GM18951 (cell line): ENCODE measurements around the gene TOP3A.
A peak's percentile ranks its signal among the peaks of the same experiment; 100 is the strongest.
"Not testable (repeated sequence)": the region's sequence is repeated elsewhere in the genome, so short reads cannot be mapped to it uniquely, and the experiment has no call there.

Experiments
- POLR2A ChIP-seq: IDR thresholded peaks from 4 replicates; pipeline ENCODE4 v1.6.1; 2011; ENCODE audit warnings: mild to moderate bottlenecking; ENCODE audit not compliant: insufficient read length, insufficient read depth; ENCODE audit errors: extremely low read depth
- in situ Hi-C: fragments of 300-500 bp; cut with MboI; formaldehyde crosslinking; loops from one replicate; pipeline ENCODE4 v1.12.0; 2022; ENCODE audit warnings: low sequenced_read_pairs, mixed read lengths, inconsistent platforms; ENCODE audit not compliant: unreplicated experiment

The TOP3A gene, protein sequence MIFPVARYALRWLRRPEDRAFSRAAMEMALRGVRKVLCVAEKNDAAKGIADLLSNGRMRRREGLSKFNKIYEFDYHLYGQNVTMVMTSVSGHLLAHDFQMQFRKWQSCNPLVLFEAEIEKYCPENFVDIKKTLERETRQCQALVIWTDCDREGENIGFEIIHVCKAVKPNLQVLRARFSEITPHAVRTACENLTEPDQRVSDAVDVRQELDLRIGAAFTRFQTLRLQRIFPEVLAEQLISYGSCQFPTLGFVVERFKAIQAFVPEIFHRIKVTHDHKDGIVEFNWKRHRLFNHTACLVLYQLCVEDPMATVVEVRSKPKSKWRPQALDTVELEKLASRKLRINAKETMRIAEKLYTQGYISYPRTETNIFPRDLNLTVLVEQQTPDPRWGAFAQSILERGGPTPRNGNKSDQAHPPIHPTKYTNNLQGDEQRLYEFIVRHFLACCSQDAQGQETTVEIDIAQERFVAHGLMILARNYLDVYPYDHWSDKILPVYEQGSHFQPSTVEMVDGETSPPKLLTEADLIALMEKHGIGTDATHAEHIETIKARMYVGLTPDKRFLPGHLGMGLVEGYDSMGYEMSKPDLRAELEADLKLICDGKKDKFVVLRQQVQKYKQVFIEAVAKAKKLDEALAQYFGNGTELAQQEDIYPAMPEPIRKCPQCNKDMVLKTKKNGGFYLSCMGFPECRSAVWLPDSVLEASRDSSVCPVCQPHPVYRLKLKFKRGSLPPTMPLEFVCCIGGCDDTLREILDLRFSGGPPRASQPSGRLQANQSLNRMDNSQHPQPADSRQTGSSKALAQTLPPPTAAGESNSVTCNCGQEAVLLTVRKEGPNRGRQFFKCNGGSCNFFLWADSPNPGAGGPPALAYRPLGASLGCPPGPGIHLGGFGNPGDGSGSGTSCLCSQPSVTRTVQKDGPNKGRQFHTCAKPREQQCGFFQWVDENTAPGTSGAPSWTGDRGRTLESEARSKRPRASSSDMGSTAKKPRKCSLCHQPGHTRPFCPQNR

DNA sequence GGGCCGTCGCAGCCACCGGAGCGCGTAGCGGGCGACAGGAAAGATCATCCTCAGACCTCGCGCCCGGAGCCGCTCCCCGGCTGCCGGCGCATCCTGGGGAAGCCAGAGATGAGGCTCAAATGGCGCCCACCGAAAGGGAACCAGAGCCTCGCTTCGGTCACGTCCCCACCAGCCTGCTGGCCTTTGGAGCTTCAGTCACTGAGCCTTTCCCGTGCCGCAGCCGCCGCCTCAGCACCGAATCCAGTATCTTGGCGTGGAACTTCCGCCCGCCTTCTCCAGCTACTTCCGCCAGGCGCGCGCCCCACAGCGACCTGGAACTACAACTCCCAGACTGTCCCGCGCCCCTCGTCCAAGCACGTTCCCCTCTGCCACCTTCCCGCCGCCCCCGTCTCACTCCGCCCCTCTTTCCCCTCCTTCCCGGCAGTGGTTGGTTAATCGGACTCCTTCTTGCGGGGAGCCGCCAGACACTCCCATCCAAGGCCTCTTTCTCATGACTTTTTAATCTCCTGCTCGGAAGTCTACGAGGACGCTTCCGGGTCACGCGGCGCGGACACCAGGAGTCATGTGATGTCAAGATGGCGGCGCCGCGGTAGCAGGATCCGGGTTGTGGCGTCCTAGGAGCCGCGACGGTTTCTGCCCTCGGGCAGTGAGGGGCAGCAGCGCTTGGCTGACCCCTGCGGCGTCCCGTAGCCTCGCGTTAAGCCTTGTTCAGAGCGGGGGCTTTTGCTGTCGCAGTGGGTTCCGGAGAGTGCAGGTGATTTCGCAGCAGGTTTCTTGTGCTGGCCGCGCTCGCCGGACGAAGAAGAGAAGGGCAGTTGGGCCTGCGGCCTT is at the start of gene TOP3A, which contains the start of gene SMCR8:
TOP3A (minus strand) TSS at position 264 of the 831 bp plus-strand sequence; CDS start at position 48, 216 bp downstream.
SMCR8 (plus strand) TSS at position 563 of the 831 bp plus-strand sequence. CDS start 497 bp downstream, outside the sequence.
- in situ Hi-C loops, result no loop called here
- peak; percentile 79 for TF ChIP-seq POLR2A

DNA sequence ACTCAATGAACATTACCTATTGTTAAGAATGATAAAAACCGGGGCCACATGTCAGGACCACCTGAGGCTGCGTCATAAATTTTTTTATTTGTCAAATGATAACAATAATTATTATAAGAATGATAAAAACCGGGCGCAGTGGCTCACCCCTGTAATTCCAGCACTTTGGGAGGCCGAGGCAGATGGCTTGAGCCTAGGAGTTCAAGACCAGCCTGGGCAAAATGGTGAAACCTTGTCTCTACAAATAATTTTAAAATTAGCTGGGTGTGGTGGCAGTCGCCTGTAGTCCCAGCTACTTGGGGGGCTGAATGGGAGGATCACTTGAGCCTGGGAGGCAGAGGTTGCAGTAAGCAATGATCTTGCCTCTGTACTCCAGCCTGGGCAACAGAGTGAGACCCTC is 49.4 kb upstream of the TOP3A start:
- TF ChIP-seq POLR2A, result no peak
- in situ Hi-C loops, result no loop called here

DNA sequence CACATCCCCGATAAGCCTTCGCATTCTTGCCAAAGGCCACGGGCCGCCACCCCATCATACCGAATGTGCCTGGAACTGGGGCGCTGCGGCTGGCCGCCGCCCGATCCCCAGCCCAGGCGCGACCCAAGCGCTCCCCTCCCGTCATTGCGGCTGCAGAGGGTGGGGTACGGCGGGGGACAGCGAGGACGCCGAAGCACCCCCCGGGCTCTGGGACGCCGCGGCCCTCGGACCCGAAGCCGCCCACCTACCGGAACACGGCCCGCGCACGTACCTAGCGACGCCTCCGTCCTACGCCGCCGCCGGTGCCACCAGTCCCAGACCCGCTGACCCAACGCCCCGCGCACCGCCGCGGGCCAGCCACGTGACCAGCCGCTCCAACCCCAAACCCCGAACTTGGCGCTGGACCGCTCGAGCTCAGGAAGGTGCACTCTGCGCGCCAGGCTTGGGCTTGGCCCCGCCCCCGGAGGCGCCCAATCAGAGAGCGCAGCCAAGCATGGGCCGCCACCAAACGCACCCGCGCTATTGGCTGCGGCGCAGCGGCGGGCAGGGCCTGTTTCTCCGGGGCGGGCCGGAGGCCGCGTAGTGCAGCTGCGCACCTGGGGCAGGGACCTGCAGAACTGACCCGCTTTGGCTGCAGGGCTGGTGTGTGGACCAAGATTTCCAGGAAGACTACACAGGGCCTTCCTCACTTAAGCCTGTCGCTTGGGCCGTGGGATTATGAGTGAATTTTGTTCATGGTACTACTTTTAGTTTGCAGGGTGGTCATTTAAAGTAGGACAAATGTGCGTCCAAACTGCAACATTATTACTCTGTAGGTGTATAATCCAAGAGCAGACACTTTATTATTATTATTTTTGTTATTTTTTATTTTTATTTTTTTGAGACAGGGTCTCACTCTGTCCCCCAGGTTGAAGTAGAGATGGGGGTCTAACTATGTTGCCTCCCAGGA is 48.6 kb upstream of the TOP3A start, which contains the start of gene SHMT1:
SHMT1 (minus strand) TSS at position 450 of the 949 bp plus-strand sequence. CDS start 7,569 bp downstream, outside the sequence.
- TF ChIP-seq POLR2A, result peak; percentile 89
- in situ Hi-C loops, result no loop called here

DNA sequence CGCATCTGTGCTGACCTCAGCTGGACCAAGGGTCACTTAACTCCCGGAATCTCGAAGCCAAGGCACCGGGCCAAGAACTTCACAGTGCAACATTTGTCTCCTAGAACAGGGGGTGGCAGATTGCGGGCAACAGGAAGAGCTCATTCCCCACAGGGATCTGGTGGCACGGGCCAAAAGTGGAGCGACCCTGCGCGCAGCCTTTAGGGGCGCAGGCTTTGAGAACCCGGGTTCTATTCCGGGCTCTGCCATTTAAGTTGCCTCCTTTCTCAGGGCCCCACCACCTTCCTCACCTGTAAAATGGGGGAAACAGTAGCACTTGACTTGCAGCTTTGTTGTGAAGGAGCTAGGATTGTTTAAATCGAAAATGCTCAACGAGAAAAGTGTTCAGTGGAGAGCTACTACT is 47.9 kb upstream of the TOP3A start:
- TF ChIP-seq POLR2A, result no peak
- in situ Hi-C loops, result no loop called here

DNA sequence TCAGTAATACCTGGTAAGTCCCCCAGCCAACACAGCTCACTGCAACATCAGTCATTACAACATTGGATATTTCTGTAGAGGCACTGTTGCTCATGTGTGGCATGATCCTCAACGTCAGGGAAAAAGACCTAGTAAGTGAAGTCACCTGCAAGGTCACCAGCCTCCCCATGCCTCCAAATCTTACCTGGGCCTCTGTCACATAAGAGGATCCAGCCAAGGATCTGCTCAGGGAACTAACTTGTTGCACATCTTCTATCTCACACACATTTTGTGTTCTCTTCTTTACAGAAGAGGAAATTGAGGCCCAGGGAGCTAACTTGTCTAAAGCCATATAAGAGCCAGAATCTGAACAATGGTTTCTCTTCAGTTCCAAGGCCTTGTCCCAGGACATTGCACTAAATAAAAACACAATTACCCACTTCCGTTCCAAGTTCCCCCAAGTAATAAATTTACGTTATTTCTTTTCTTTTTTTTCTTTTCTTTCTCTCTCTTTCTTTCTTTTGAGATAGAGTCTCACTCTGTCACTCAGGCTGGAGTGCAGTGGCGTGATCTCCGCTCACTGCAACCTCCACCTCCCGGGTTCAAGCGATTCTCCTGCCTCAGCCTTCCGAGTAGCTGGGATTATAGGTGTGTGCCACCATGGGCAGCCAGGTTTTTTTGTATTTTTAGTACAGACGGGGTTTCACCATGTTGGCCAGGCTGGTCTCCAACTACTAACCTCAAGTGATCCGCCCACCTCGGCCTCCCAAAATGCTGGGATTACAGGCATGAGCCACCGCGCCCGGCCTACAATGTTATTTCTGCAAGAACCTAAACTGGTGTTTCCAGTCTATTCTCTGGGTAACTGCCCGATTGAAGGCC is 47.3 kb upstream of the TOP3A start:
- TF ChIP-seq POLR2A, result no peak
- in situ Hi-C loops, result no loop called here

DNA sequence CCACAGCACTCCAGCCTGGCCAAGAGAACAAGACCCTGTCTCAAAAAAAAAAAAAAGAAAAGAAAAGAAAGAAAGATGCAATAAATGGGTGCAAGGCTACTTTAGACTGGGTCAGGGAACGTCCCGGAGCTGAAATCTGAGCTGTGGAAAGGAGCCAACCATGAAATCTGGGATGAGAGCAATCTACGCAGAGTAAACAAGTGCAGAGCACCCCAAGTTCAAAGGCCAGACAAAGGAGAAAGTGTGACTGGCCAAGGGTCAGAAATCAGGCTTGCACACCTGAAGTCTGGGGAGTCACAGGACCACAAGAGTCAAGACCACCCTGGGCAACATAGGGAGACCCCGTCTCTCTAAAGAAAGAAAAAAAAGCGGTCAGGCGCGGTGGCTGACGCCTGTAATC is 45.7 kb upstream of the TOP3A start:
- in situ Hi-C loops, result no loop called here
- TF ChIP-seq POLR2A, result no peak

DNA sequence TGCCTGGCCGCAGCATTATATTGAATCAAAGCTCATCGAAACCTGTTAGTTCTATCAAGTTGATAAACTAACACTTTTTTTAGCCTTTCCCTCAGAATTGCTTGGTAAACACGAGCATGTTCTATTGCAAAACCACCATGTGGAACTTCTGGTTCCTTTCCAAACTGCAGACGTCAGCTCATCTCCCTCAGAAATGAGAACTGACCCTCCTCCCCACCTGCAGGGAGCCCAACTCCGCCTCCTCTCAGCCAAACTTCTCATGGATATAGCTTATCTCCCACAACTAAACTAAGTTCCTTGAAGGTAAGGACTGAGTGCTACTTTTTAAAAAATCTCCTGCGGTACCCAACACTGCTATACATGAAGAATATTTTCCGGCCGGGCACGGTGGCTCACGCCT is 41.8 kb upstream of the TOP3A start:
- in situ Hi-C loops, result no loop called here
- TF ChIP-seq POLR2A, result no peak

DNA sequence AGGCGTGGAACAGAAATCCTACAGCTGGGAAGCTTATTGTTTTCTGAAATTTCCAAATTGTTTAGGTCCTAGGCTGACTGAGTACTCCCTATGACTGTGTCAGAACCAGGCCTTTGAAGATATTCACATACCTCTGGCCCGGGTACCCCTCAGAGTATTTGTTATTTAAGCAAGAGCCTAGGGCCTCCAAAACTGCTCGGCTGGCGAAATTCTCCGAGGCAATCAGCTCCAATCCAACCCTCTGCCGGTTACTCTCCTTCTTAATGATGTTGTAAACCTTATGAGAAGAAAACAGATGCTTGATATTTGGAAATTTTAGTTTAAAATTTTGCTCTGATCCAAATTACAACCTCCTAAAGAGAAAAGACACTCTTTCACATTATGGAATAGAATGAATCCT is 38.7 kb upstream of the TOP3A start:
- no peak for TF ChIP-seq POLR2A
- in situ Hi-C loops, result no loop called here

DNA sequence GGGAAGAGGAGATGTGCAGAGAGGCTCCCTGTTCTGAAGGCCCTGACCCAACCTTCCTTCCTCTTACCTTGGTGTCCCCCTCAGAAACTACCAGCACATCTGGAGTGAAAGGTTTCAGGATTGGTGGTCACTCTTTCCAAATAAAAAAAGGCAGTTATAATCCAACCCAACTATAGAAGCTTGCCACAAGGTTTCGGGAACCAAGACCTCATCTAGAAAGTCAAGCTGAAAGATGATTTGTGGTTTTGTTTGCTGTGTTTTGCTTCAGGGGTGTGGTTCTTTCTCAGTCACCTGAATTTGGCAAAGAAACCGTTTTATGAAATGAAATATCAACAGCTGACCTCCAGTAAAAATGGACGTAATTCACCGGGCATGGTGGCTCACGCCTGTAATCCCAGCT is 29.2 kb upstream of the TOP3A start:
- no peak for TF ChIP-seq POLR2A
- in situ Hi-C loops, result no loop called here

DNA sequence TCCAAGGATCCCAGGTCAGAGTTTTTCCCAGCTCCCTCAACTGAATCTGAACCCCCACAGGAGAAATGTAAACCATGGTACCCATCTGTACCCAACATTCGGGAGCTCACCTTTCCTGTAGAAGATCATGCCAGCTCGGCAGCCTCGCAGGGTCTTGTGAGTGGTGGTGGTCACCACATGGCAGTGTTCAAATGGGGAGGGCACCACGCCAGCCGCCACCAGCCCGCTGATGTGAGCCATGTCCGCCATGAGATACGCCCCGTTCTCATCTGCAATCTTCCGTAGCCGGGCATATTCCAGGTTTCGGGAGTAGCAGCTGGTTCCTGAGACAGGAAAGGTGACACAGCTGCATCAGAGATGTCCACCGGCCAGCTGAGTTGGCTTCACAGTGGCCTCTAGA is 25.1 kb upstream of the TOP3A start:
- no peak for TF ChIP-seq POLR2A
- in situ Hi-C loops, result no loop called here

DNA sequence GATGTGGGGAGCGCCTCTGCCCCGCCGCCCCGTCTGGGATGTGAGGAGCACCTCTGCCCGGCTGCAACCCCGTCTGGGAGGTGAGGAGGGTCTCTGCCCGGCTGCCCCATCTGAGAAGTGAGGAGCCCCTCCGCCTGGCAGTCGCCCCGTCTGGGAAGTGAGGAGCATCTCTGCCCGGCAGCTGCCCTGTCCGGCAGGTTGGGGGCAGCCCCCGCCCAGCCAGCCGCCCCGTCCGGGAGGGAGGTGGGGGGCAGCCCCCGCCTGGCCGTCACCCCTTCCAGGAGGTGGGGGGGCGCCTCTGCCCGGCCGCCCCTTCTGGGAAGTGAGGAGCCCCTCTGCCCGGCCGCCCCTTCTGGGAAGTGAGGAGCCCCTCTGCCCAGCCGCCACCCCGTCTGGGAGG is 23.4 kb upstream of the TOP3A start:
- in situ Hi-C loops, result not testable (repeated sequence)
